HepG2 (cell line): Measurements from ENCODE around the gene DLG3. TPM values are rescaled to one million over a fixed set of nuclear protein-coding genes. Genes with fewer than 3 reads are reported as not detected.

Experiments
- ATAC-seq: fragments of 200-7000 bp; cut with Tn5 transposase; 3 replicates; pipeline ENCODE4 v1.9.1; 2020; ENCODE audit warnings: mild to moderate bottlenecking, moderate library complexity
- BruUV-seq: library from RNA; stranded (reverse); fragments of 400-500 nt; replicated peaks from 2 replicates; lab custom pipeline; 2021; lab: Mats Ljungman, UMichigan
- CTCF ChIA-PET: fragments of 300-600 bp; formaldehyde crosslinking; extraction: SDS; loops from one replicate; lab custom pipeline; 2021; ENCODE audit warnings: low total read pairs, inconsistent platforms, low intra/inter-chr PET ratio; lab: Yijun Ruan, JAX
- POLR2A ChIA-PET: fragments of 350-600 bp; sonication (Branson Sonifier 250); formaldehyde crosslinking; loops from one replicate; lab custom pipeline; 2020; ENCODE audit warnings: antibody characterized with exemption, inconsistent platforms; lab: Yijun Ruan, JAX
- DNase-seq: peaks from one replicate; pipeline ENCODE4 v3.0.0-alpha.2; 2015; ENCODE audit warnings: low spot score
- FAIRE-seq: peaks from 3 replicates; lab custom pipeline; 2011; peaks lifted over from hg19 to GRCh38; lab: Jason Lieb, UNC
- H2AFZ ChIP-seq: one replicate; pipeline ENCODE4 v1.6.1; 2011; ENCODE audit warnings: low read length, inconsistent platforms
- H3K27ac ChIP-seq: fragments of 300-600 bp; 3 replicates; pipeline ENCODE4 v1.8.0; 2011; ENCODE audit warnings: mixed run types, mild to moderate bottlenecking, mixed read lengths, low read length, inconsistent platforms; ENCODE audit not compliant: insufficient read depth; ENCODE audit errors: extremely low read length
- H3K27me3 ChIP-seq, 2 experiments: fragments of 200-600 bp in 1 of 2; 2 replicates in 1 of 2; 3 replicates in 1 of 2; pipeline versions ENCODE4 v1.6.0 to v1.8.0; 2011; ENCODE audit warnings: low read length in 2 of 2, mild to moderate bottlenecking in 2 of 2, moderate library complexity in 2 of 2, inconsistent platforms in 1 of 2; ENCODE audit not compliant: insufficient read depth in 2 of 2, control insufficient read depth in 1 of 2
- H3K36me3 ChIP-seq, 2 experiments: fragments of 200-600 bp in 1 of 2; replicated peaks in 1 of 2; 2 replicates in 1 of 2; 3 replicates in 1 of 2; pipeline versions ENCODE4 v1.5.1 to v1.8.0; 2011; ENCODE audit warnings: low read length in 2 of 2, inconsistent platforms in 1 of 2; ENCODE audit not compliant: insufficient read depth in 2 of 2, control insufficient read depth in 1 of 2
- H3K4me1 ChIP-seq: 2 replicates; pipeline ENCODE4 v1.5.1; 2012; ENCODE audit warnings: low read length, inconsistent platforms; ENCODE audit not compliant: insufficient read depth
- H3K4me2 ChIP-seq: 2 replicates; pipeline ENCODE4 v1.6.0; 2011; ENCODE audit warnings: low read depth, low read length, inconsistent platforms
- H3K4me3 ChIP-seq, 3 experiments: fragments of 200-600 bp in 1 of 3; sonication (generic), shearing (Covaris generic) in 1 of 3; replicated peaks in 1 of 3; 2 replicates each; pipeline ENCODE4 v1.5.1; 2011 to 2016; ENCODE audit warnings: low read length in 3 of 3, inconsistent platforms in 2 of 3, low read depth in 2 of 3, mild to moderate bottlenecking in 2 of 3, control low read depth in 1 of 3, mixed read lengths in 1 of 3; ENCODE audit not compliant: insufficient read depth in 1 of 3
- H3K79me2 ChIP-seq: one replicate; pipeline ENCODE4 v1.6.1; 2011; ENCODE audit warnings: low read length, inconsistent platforms; ENCODE audit not compliant: insufficient read depth
- H3K9ac ChIP-seq: 2 replicates; pipeline ENCODE4 v1.6.0; 2011; ENCODE audit warnings: mild to moderate bottlenecking, low read depth, low read length, inconsistent platforms; ENCODE audit not compliant: insufficient read depth
- H3K9me3 ChIP-seq: 2 replicates; pipeline ENCODE4 v1.5.1; 2012; ENCODE audit warnings: mild to moderate bottlenecking, low read length
- H4K20me1 ChIP-seq: 2 replicates; pipeline ENCODE4 v1.6.0; 2011; ENCODE audit warnings: inconsistent platforms, mild to moderate bottlenecking, low read length, moderate library complexity; ENCODE audit not compliant: insufficient read depth
- AGO1 ChIP-seq: fragments of 200-400 bp; formaldehyde crosslinking; IDR thresholded peaks from 2 replicates; pipeline ENCODE4 v1.6.1; 2017; ENCODE audit warnings: mild to moderate bottlenecking, low read depth, low read length, moderate library complexity; ENCODE audit not compliant: poor library complexity, severe bottlenecking
- DNMT1 ChIP-seq: sonication (generic); formaldehyde crosslinking; IDR thresholded peaks from 2 replicates; pipeline ENCODE4 v1.5.1; 2020; ENCODE audit warnings: mild to moderate bottlenecking, missing genetic modification reagents
- GATAD1 ChIP-seq: IDR thresholded peaks from 2 replicates; pipeline ENCODE4 v1.6.1; 2016; ENCODE audit warnings: missing genetic modification reagents, missing compliant biosample characterization
- MAF1 ChIP-seq: sonication (generic); formaldehyde crosslinking; IDR thresholded peaks from 2 replicates; pipeline ENCODE4 v1.5.0; 2020; ENCODE audit warnings: missing genetic modification reagents, borderline replicate concordance
- RCOR2 ChIP-seq: IDR thresholded peaks from 2 replicates; pipeline ENCODE4 v1.6.1; 2016; ENCODE audit warnings: missing biosample characterization, missing genetic modification reagents
- SOX13 ChIP-seq, 3 experiments: fragments of 450-650 bp in 1 of 3; sonication (generic) in 1 of 3; formaldehyde crosslinking in 1 of 3; IDR thresholded peaks in 2 of 3; conservative IDR thresholded peaks in 1 of 3; 2 replicates each; pipeline versions ENCODE4 v1.5.0 to v1.6.1; 2016 to 2020; ENCODE audit warnings: antibody characterized with exemption in 1 of 3, mild to moderate bottlenecking in 1 of 3, missing compliant biosample characterization in 1 of 3, missing genetic modification reagents in 1 of 3, moderate library complexity in 1 of 3
- SPEN ChIP-seq: sonication (generic); formaldehyde crosslinking; IDR thresholded peaks from 2 replicates; pipeline ENCODE4 v1.5.1; 2020; ENCODE audit warnings: low read depth, mild to moderate bottlenecking, missing genetic modification reagents
- TARDBP ChIP-seq: sonication (generic); formaldehyde crosslinking; IDR thresholded peaks from 2 replicates; pipeline ENCODE4 v1.8.0; 2022; ENCODE audit warnings: mild to moderate bottlenecking, missing genetic modification reagents
- TBL1XR1 ChIP-seq: fragments of 150-350 bp; IDR thresholded peaks from 2 replicates; pipeline ENCODE4 v1.6.1; 2014; ENCODE audit warnings: borderline replicate concordance, low read length; ENCODE audit not compliant: partially characterized antibody
- WIZ ChIP-seq: sonication (generic); formaldehyde crosslinking; IDR thresholded peaks from 2 replicates; pipeline ENCODE4 v1.5.1; 2020; ENCODE audit warnings: mild to moderate bottlenecking, missing genetic modification reagents
- ZNF460 ChIP-seq: sonication (generic); formaldehyde crosslinking; IDR thresholded peaks from 2 replicates; pipeline ENCODE4 v1.5.1; 2020; ENCODE audit warnings: missing genetic modification reagents, mild to moderate bottlenecking, borderline replicate concordance
- ZNF546 ChIP-seq: sonication (generic); formaldehyde crosslinking; conservative IDR thresholded peaks from 2 replicates; pipeline ENCODE4 v1.8.1; 2023; ENCODE audit warnings: mild to moderate bottlenecking, missing genetic modification reagents
- ZNF609 ChIP-seq: sonication (generic); formaldehyde crosslinking; IDR thresholded peaks from 2 replicates; pipeline ENCODE4 v1.4.0; 2020; ENCODE audit warnings: mild to moderate bottlenecking, missing genetic modification reagents, borderline replicate concordance
- ZNF747 ChIP-seq: sonication (generic); formaldehyde crosslinking; IDR thresholded peaks from 2 replicates; pipeline ENCODE4 v1.8.1; 2023; ENCODE audit warnings: missing genetic modification reagents, mild to moderate bottlenecking, borderline replicate concordance
- WGBS: methylation state at CpG from one replicate; pipeline ENCODE4 v1.1.6; 2017; ENCODE audit warnings: low lambda C conversion rate; 5-methylcytosine and 5-hydroxymethylcytosine counted together
- in situ Hi-C: cut with HindIII; loops from 2 replicates; pipeline ENCODE4 v1.10.0; 2017; ENCODE audit warnings: low pct_unique_long_range_greater_than_20kb; ENCODE audit not compliant: extremely low pct_ligation_motif_present
- intact Hi-C: fragments of 100-400 bp; cut with micrococcal nuclease; formaldehyde crosslinking; loops from one replicate; pipeline ENCODE4 v1.10.0; 2022; ENCODE audit not compliant: unreplicated experiment
- polyA plus RNA-seq, 8 experiments: library from polyadenylated mRNA; depleted of rRNA in 3 of 8; stranded (reverse) in 7 of 8; unstranded in 1 of 8; fragments of >200 nt; fragmentation: Illumina TruSeq in 4 of 8; extraction: Trizol in 4 of 8; gene quantifications; 2 replicates each; pipeline versions ENCODE4 v1.2.1 to v1.2.3, GENCODE V29; 2011 to 2016; ENCODE audit warnings: low read depth in 4 of 8, missing spikeins in 1 of 8, mixed read lengths in 1 of 8; ENCODE audit not compliant: insufficient read depth in 1 of 8
- total RNA-seq, 5 experiments: library from RNA; depleted of rRNA; stranded (reverse); fragments of >200 nt; fragmentation: Illumina TruSeq; extraction: Trizol; gene quantifications; 2 replicates each; pipeline ENCODE4 v1.2.3, GENCODE V29; 2016; ENCODE audit warnings: low read depth in 1 of 5

Gene DLG3
- total and polyA plus RNA-seq, 2 of the 13 experiments (the other 11 are each of a cell fraction or from before 2014, with no cell fraction given) = 9.9 to 19.4 TPM

GRCh38 chrX:70505451-70505841 is 60.8 kb downstream of the DLG3 start:
- ATAC-seq (no peak), FAIRE-seq (no peak)

More at GRCh38 chrX:70505451-70505841, 60.8 kb downstream of the DLG3 start:
- no peak for TF ChIP-seq GATAD1
- TF ChIP-seq ZNF546 (CRISPR knock-in tag) = no peak
- TF ChIP-seq ZNF460 (CRISPR knock-in tag) = no peak
- no peak for TF ChIP-seq TBL1XR1
- no peak for TF ChIP-seq MAF1
- no peak for TF ChIP-seq AGO1
- TF ChIP-seq ZNF747 (CRISPR knock-in tag) = no peak
- no peak for TF ChIP-seq TARDBP (CRISPR knock-in tag)
- TF ChIP-seq SOX13 (IDR thresholded peaks at IDR 0.05) = no peak
- no peak for TF ChIP-seq SOX13 (CRISPR knock-in tag; conservative IDR thresholded peaks at IDR 0.05 in 1 of 2, IDR thresholded peaks at IDR 0.05 in 1 of 2)
- no peak for TF ChIP-seq ZNF609 (CRISPR knock-in tag)
- TF ChIP-seq SPEN (CRISPR knock-in tag) = no peak
- TF ChIP-seq DNMT1 (CRISPR knock-in tag) = no peak
- no peak for TF ChIP-seq WIZ (CRISPR knock-in tag)
- no peak for TF ChIP-seq RCOR2
- Histone ChIP-seq H3K27me3 (no peaks in the 10 kb centered on the region), H3K27ac (no peak overlapping the region), H4K20me1 (no peaks in the 10 kb centered on the region), H3K4me1 (peaks cover 20% of the 10 kb centered on the region), H3K4me2 (no peak overlapping the region), H3K9me3 (no peaks in the 10 kb centered on the region), H3K36me3 (peaks cover 0 to under 1% of the 10 kb centered on the region in 2 experiments; a peak in 1 of 5 replicates), H3K4me3 (no peak overlapping the region), H2AFZ (no peak overlapping the region), H3K9ac (no peak overlapping the region), H3K79me2 (no peaks in the 10 kb centered on the region)
- in situ Hi-C loops (no loop called here), intact Hi-C loops (no loop called here)
- BruUV-seq = no TSS peak
- WGBS = 89% methylated on average over 4 of the region's 4 CpGs
- no peak for DNase-seq
- CTCF ChIA-PET = no interaction called here
- POLR2A ChIA-PET = no interaction called here
